Psoas muscle (tissue), 8 donors: ENCODE results near the gene PNMA6E. TPM values are rescaled to one million over a fixed set of nuclear protein-coding genes. Genes with fewer than 3 reads are reported as not detected.

Source experiments
- ATAC-seq, 4 donors: fragments of 200-7000 bp; cut with Tn5 transposase; one replicate each; pipeline ENCODE4 v1.9.1; 2020; ENCODE audit warnings: moderate library complexity in 3 of 4, mild to moderate bottlenecking in 2 of 4
- DNase-seq, 2 donors: peaks; one replicate each; pipeline ENCODE4 v3.0.0-alpha.2; 2020
- H3K27ac ChIP-seq: fragments of 200-600 bp; one replicate; pipeline ENCODE4 v1.8.0; 2022
- H3K27me3 ChIP-seq, 3 donors: fragments of 200-600 bp in 1 of 3; one replicate each; pipeline versions ENCODE4 v1.6.1 to v1.8.0; 2013 to 2022; ENCODE audit warnings: low read length in 2 of 3, mild to moderate bottlenecking in 2 of 3, moderate library complexity in 1 of 3; ENCODE audit not compliant: insufficient read depth in 3 of 3
- H3K36me3 ChIP-seq, 2 donors: fragments of 200-600 bp in 1 of 2; one replicate each; pipeline versions ENCODE4 v1.6.1 to v1.8.0; 2013 to 2022; ENCODE audit warnings: low read depth in 1 of 2, mild to moderate bottlenecking in 1 of 2, moderate library complexity in 1 of 2; ENCODE audit not compliant: insufficient read depth in 1 of 2
- H3K4me1 ChIP-seq: fragments of 200-600 bp; one replicate; pipeline ENCODE4 v1.8.0; 2022
- H3K4me3 ChIP-seq: fragments of 200-600 bp; one replicate; pipeline ENCODE4 v1.8.0; 2022; ENCODE audit warnings: mild to moderate bottlenecking
- H3K9me3 ChIP-seq: fragments of 200-600 bp; one replicate; pipeline ENCODE4 v1.8.0; 2022
- WGBS, 3 donors: extraction: QIAGEN DNeasy Blood & Tissue Kit; methylation state at CpG; one replicate each; pipeline versions ENCODE4 v1.1.6 to v1.1.7; 2013; 5-methylcytosine and 5-hydroxymethylcytosine counted together
- intact Hi-C, 2 donors: fragments of 100-400 bp; cut with DNase I; formaldehyde crosslinking; loops; one replicate each; pipeline versions ENCODE4 v1.11.0 to v1.14.2; 2022
- polyA plus RNA-seq, 3 donors: library from polyadenylated mRNA; stranded (reverse); fragments of 200-250 nt; gene quantifications; one replicate each; pipeline ENCODE4 v1.2.3, GENCODE V29; 2013
- total RNA-seq, 4 donors: library from RNA; stranded (reverse); fragmentation: NEBNext Ultra II Directional in 2 of 4; extraction: Animal tissue kit (Norgen Biotek cat#: 25700) in 2 of 4; gene quantifications; one replicate each; pipeline versions ENCODE4 v1.2.1 to v1.2.4, GENCODE V29; 2021 to 2023
- TF ChIP-seq, protein P1 (sequence below): fragments of 200-600 bp; IDR thresholded peaks from one replicate; pipeline ENCODE4 v1.8.0; 2022; ENCODE audit warnings: antibody characterized with exemption
- donor health status: healthy with polysubstance abuse.
- donor health status: DM: no; HTN: no; CAD: no; lungs with moderate emphysema.
- donor health status: Bipolar disorder and iron deficiency.
- donor health status: healthy.
- donor health status: DM: yes; HTN: yes; CAD: no.
- donor health status: DM: no; HTN: no; CAD: no.
- donor health status: DM: no; HTN: no; CAD: no.
- donor health status: DM: yes; HTN: yes; CAD: no.

The PNMA6E gene
- total and polyA plus RNA-seq, 7 donors = not detected

DNA sequence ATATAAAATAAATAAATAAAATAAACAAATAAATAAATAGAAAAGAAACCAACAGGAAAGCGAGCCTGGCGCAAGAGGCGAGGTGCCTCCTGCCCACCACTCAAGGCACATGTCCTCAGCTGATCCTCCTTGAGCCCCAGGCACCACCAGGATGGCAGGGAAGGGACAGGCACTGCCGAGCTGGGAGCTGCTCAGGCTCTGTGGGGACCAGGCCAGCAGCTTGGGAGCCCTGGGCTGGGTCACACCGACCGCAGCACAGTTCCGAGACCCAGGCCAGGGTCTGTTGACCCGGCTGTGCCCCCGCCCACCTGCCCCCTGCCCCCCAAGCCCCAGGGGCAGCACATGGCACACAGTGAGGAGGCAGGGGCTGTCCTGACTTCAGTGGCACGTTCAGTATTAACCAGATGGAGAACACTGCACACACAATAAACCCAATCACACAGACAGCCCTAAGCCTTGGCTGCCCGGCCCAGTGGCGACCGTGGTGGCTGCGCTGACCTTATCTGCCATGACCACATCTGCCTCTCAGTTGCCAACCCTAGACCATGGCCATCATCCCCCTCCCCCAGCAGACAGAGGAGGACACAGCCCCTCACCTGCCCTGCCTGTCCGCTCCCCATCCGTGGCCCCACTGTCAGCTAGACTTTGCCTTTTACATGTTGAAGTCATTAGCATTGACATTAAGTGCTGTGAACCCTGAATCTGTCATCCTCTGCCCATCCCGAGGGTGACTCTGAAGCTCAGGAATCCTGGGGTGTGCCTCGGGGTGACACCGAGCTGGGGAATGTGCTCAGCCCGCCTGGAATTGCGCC is 47.6 kb upstream of the PNMA6E start:
- TF ChIP-seq, protein P1, sequence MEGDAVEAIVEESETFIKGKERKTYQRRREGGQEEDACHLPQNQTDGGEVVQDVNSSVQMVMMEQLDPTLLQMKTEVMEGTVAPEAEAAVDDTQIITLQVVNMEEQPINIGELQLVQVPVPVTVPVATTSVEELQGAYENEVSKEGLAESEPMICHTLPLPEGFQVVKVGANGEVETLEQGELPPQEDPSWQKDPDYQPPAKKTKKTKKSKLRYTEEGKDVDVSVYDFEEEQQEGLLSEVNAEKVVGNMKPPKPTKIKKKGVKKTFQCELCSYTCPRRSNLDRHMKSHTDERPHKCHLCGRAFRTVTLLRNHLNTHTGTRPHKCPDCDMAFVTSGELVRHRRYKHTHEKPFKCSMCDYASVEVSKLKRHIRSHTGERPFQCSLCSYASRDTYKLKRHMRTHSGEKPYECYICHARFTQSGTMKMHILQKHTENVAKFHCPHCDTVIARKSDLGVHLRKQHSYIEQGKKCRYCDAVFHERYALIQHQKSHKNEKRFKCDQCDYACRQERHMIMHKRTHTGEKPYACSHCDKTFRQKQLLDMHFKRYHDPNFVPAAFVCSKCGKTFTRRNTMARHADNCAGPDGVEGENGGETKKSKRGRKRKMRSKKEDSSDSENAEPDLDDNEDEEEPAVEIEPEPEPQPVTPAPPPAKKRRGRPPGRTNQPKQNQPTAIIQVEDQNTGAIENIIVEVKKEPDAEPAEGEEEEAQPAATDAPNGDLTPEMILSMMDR = no peak
- Histone ChIP-seq H3K4me1 (no peaks in the 10 kb centered on the region), H3K27me3 (no peaks in the 10 kb centered on the region), H3K36me3 (no peaks in the 10 kb centered on the region), H3K4me3 (no peak overlapping the region), H3K9me3 (no peaks in the 10 kb centered on the region), H3K27ac (no peak overlapping the region)
- ATAC-seq (no peak), DNase-seq (no peak)
- WGBS, 3 donors = 82 to 98% (median 95%) methylated on average over 13 to 21 of the region's 21 CpGs
- intact Hi-C loops = no loop called here

GRCh38 chrX:153447581-153447960 is 46.4 kb upstream of the PNMA6E start:
- TF ChIP-seq, protein P1 = no peak
- H3K4me3 ChIP-seq = no peak overlapping the region
- intact Hi-C loops = no loop called here
- no peaks in the 10 kb centered on the region for H3K4me1 ChIP-seq
- ATAC-seq (no peak), DNase-seq (no peak)
- no peaks in the 10 kb centered on the region for H3K36me3 ChIP-seq
- WGBS, 3 donors = 84 to 97% (median 92%) methylated on average over 6 to 8 of the region's 8 CpGs
- H3K27ac ChIP-seq = no peak overlapping the region
- H3K9me3 ChIP-seq = no peaks in the 10 kb centered on the region
- H3K27me3 ChIP-seq = peaks cover 0 to under 1% (median 0%) of the 10 kb centered on the region in 3 donors

GRCh38 chrX:153446950-153447580 is 45.9 kb upstream of the PNMA6E start:
- H3K27me3 ChIP-seq = peaks cover 0 to 3% (median 0%) of the 10 kb centered on the region in 3 donors
- H3K36me3 ChIP-seq = no peaks in the 10 kb centered on the region
- DNase-seq = no peak
- H3K4me1 ChIP-seq = no peaks in the 10 kb centered on the region
- no peak overlapping the region for H3K27ac ChIP-seq
- TF ChIP-seq, protein P1 = no peak
- intact Hi-C loops = no loop called here
- H3K4me3 ChIP-seq = no peak overlapping the region
- no peak for ATAC-seq
- no peaks in the 10 kb centered on the region for H3K9me3 ChIP-seq
- 86 to 98% (median 90%) methylated on average over 3 to 17 of the region's 17 CpGs for WGBS, 3 donors

DNA sequence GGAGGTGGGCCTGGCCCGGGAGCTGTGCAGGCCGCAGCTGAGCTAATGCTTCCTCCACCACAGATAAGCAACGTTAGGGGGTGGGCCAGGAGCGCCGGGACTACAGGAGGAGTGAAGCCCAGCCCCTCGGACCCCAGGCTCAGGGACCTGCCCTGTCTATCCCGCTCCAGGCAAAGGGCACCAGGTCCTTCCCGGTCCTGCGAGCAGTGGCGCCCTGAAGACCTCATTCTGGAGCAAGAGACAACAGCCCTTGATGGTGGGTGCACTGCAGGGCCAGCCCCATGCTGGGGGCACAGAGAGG is 45.4 kb upstream of the PNMA6E start:
- no peak for DNase-seq

More for the DNA sequence above, 45.4 kb upstream of the PNMA6E start:
- TF ChIP-seq, protein P1 = no peak
- Histone ChIP-seq H3K27ac (no peak overlapping the region), H3K4me1 (no peaks in the 10 kb centered on the region), H3K9me3 (no peaks in the 10 kb centered on the region), H3K27me3 (peaks cover 0 to 3% (median 0%) of the 10 kb centered on the region in 3 donors), H3K36me3 (no peaks in the 10 kb centered on the region), H3K4me3 (no peak overlapping the region)
- ATAC-seq = no peak
- 76 to 84% (median 83%) methylated on average over 5 to 10 of the region's 10 CpGs for WGBS, 3 donors
- intact Hi-C loops = no loop called here
